Kidney glomerular epithelial cell (primary cell): ENCODE results near the gene KRT78.

ENCODE experiments used
- DNase-seq: peaks from one replicate; lab custom pipeline; 2025; lab: John Stamatoyannopoulos, UW

KRT78 gene

GRCh38 chr12:52824741-52825410, 23.9 kb downstream of the KRT78 start:
- no peak for DNase-seq

DNA sequence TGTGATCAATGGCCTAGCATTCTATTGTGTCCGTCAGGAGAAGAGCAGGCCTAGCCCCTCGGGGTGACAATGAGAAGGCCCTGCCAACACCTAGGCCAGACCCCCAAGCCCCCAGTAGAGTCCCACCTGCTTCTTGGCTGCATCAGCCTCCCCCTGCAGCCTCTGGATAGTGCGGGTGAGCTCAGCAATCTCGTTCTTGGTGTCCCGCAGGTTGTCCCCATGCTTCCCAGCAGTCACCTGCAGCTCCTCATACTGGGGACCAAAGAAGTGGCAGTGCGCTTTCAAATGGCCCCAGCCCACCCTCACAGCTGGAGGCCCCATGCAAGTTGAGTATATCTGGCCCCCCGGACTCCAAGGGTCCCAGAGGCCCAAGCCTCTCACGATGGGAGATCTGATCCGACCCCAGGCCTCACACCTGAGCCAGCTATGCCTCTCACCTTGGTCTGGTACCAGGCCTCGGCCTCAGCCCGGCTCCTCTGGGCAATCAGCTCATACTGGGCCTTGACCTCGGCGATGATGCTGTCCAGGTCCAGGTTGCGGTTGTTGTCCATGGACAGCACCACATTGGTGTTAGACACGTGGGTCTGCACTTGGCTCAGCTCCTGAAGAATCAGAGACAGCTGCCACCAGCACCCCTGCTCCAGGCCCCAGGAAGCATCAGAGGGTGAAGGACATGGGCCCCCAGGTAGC, 24.9 kb downstream of the KRT78 start:
- DNase-seq = no peak

GRCh38 chr12:52822771-52823510, 25.9 kb downstream of the KRT78 start:
- no peak for DNase-seq

DNA sequence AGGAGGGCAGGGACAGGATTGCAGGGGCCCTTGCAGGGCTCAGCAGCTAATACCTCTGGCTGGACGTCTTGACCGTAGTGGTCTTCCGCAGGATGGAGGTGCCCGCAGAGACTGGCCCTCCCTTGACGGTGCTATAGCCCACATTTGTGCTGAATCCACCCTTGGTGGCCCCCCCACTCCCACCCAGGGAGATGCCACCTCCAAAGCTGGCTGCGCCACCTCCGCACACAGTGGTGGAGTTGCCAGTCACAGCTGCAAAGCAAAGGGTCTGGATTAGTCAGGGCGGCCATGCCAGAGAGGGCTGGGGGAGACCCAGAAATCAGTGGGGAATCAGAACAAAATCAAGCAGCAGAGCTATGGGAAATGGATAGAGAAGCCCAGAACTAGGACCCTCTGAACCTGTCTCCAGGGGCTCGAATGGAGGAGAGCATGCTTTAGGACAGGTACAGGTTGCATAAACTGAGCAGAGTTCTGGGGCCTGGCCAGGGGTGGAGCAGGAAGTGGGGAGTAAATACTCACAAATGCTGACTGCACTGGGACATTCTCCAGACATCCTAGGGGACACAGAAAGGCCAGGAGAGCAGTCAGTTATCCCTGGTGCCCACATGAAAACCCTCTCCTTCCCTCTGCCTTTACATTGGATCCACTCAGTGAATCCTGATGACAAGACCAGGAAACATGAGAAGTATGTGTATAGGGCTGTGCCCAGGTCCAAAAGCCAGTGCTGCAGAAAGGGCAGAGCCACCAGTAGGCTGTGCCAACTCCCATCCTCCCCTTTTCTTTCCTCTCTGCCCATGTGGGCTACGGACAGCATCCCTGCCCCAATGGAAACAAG, 26.8 kb downstream of the KRT78 start:
- DNase-seq = no peak

- DNase-seq = no peak
Observed at GRCh38 chr12:52821071-52821730, 27.6 kb downstream of the KRT78 start.

GRCh38 chr12:52820521-52820920, 28.3 kb downstream of the KRT78 start:
- no peak for DNase-seq

DNA sequence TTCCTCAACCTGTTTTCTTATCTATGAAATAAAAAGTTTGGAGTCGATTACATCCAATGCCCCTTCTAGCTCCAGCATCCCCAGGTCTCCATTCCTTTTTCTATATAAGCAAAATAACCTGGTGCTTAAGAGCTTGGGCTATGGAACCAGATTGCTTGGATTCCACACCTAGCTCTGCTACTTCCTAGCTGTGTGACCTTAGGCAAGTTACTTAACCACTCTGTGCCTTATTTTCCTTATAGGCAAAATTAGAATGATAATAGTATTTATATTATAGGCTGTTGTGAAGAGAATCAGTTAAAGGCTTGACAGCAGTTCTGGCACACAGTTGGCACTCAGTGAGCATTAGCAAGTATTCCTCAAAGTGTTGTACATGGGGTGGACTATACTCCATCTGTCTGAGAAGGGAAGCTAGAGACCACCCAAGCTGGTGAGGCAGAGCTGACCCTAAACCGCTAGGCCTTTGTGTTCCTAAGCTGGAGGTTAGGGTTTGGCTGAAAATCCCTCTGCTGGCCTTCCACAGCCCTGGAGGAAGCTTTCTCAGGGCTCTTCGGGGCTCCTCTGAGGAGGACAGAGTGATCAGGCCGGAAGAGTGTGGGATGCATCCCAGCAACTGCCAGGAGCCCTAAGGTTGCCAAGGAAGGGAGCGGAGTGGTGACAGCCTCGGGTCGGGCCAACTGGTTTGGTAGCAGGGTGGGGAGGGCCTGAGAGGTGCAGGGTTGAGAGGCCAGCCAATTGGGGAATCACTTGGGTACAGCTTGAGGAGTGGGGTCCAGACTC, 28.9 kb downstream of the KRT78 start:
- DNase-seq = no peak

- no peak for DNase-seq
Observed at GRCh38 chr12:52818887-52819420, 29.8 kb downstream of the KRT78 start.

DNA sequence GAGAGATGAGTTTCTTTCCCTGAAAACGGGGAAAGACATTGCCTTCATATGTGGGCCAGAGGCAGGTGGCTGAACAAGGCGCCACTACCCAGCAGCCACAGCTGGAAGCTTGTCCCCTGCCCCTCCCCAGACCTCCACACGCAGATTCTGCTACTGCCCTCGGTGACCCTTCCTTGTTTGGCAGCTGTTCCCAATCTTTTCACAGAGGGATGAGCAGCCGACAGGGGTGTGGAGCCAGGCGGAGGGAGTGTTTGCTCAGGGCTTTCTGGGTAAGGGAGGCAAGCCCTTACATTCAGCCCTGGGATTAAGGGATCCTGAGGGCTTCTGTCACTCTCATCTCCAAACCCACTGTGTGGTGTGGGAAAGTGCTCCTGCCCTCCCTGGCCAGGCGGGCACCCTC, 30.4 kb downstream of the KRT78 start:
- no peak for DNase-seq

DNA sequence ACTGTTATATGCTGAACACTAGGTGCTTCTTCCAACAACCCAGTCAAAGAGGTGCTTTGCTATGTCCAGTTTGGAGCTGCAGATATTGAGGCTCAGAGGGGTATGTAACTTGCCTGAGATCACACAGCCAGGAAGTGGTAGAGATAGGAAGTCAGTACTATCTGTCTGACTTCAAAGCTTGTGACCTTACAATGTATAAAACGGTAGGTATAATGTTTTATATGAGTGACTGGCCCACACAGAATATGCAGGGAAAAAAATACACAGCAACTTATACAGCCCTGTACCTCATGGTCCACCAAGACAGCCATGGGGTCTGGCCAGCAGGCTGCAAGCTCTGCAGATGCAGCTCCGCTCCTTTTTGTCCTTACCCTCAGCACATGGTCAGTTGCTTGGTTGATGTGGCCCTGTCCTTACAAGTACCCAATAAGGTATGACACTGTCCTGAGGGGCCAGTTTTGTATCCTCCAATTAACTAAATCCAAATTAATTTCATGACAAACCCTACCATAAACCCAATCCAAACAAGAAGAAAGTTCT, 31.0 kb downstream of the KRT78 start:
- DNase-seq = no peak

- DNase-seq = no peak
Observed at GRCh38 chr12:52817003-52817698, 31.6 kb downstream of the KRT78 start.

GRCh38 chr12:52815676-52816588, 32.9 kb downstream of the KRT78 start:
- DNase-seq = no peak

- DNase-seq = no peak
Observed at GRCh38 chr12:52815161-52815560, 33.6 kb downstream of the KRT78 start.

DNA sequence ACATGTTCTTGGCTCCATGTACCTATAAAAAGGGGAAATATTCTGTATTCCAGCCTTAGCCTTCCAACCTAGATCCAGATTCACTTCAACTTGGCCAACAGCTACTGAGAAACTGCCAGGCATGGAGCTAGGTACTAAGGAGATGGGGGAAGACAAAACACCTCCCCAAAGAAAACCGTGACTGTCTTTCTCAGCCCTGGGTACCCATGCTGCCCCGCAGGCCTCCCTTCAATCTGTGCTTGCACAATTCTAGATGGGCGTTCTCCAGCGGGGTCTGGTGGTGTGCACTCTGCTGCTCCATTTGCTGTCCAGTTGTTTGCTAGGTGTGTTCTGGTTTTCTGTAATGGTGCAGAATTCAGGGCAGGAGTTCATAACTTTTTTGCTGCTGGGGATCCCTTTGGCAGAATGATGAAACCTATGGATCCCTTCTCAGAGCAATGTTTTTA, 34.1 kb downstream of the KRT78 start:
- no peak for DNase-seq

- peak; percentile 12 for DNase-seq
Observed at GRCh38 chr12:52813885-52814709, 34.7 kb downstream of the KRT78 start, which contains the start of gene KRT4. KRT4 (minus strand) TSS chr12:52814116; CDS start chr12:52814058, 58 bp downstream.

DNA sequence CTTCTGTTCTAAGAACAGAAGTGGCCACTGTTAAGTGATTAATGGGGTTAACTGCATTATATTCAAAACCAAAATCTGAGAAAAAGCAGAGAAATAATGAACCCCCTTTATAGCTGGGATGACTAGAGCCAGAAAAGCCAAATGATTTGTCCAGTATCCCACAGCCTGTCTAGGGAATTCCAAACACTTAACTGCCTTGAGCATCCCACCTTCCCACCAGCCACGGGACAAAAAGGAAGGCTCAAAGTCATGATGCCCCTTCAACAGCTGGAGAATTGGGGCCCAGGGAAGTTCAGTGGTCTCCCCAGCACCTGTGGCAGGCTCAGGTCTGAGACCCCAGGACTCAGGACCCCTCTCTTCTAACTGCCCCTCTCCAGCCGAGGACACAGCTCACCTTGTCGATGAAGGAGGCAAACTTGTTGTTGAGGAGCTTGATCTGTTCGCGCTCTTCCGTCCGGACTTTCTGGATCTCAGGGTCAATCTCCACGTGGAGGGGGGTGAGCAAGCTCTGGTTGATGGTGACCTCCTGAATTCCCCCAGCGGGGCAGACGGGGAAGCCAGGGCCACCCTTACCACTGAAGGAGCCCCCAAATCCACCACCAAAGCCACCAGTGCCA, 35.5 kb downstream of the KRT78 start:
- no peak for DNase-seq

DNA sequence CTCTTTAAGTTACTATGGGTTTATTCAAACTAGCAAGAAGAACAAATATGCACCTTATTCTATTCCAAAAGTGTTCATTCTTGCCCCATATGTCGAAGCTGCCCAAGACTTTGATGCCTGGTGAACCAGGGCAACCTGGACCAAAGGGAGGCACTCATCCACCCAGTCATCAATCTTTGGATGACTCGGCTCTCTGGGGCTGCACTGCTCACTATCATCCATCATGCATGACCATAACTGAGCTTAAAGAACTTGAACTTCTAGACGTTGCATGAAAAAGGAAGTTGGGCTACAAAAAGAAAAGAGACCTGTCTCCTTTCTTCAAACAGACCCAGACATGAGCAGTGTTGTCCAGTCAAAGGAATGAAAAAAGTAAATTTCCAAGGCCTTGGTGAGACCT, 36.0 kb downstream of the KRT78 start:
- DNase-seq = peak; percentile 75
